Renal pelvis (tissue), 4 donors: ENCODE measurements around the gene POMT2. TPM values are rescaled to one million over a fixed set of nuclear protein-coding genes. Genes with fewer than 3 reads are reported as not detected.
A peak's percentile ranks its signal among the peaks of the same experiment; 100 is the strongest.
"Not testable (repeated sequence)": the region's sequence is repeated elsewhere in the genome, so short reads cannot be mapped to it uniquely, and the experiment has no call there.

Experiments
- DNase-seq: peaks from one replicate; pipeline ENCODE4 v3.0.0-alpha.2; 2013
- polyA plus RNA-seq, 3 donors: library from polyadenylated mRNA; unstranded; fragments of 120-200 nt; gene quantifications; one replicate each; pipeline ENCODE4 v1.2.1, GENCODE V29; 2013; ENCODE audit not compliant: insufficient read length in 3 of 3

Gene POMT2
- polyA plus RNA-seq, 3 donors = 36.6 to 54.2 (median 44.1) TPM

DNA sequence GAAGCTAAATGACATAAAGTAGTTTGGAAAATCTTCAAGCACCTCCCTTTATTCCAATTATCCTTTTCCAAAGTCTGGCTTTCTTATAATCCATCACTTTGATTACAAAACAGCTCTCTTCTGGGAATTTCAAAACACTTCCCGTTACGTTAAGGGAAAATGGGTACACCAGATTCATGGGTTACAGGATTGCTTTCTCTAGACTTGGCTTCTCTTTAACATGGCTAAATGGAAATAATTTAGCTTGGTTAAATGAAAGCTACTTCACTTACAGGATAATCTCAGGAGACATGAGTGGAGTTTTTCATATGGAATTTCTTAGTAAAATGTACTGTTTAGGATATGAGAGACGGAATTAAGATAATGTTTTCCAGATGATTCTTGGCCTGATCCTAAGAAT lies 14.9 kb upstream of the POMT2 start:
- no peak for DNase-seq

DNA sequence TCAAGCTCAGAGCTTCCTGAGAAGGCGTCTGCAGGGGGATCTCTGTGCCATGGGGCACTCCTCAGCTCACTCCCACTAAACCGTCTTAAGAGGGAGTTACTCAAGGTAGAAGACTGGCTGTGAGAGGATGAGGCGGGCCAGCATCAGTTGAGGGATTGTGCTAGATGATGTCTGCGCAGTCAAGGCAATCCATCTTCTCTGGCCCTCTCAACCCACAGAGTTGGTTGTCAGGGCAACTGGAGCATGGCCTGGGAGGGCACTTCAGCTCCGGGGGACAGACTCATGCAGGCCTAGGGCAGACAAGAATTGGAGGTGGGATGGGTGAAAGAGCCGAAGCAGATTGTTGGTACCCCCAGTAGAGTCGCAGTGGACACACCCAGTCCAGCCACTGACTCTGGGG lies 9.2 kb upstream of the POMT2 start:
- no peak for DNase-seq

- DNase-seq = no peak
These were observed 6.4 kb upstream of the POMT2 start for GRCh38 chr14:77327111-77327510.

GRCh38 chr14:77325746-77326094 lies 5.0 kb upstream of the POMT2 start:
- no peak for DNase-seq

- DNase-seq = no peak
These were observed 4.4 kb upstream of the POMT2 start for GRCh38 chr14:77324816-77325745.

GRCh38 chr14:77324289-77324688 lies 3.6 kb upstream of the POMT2 start:
- no peak for DNase-seq

DNA sequence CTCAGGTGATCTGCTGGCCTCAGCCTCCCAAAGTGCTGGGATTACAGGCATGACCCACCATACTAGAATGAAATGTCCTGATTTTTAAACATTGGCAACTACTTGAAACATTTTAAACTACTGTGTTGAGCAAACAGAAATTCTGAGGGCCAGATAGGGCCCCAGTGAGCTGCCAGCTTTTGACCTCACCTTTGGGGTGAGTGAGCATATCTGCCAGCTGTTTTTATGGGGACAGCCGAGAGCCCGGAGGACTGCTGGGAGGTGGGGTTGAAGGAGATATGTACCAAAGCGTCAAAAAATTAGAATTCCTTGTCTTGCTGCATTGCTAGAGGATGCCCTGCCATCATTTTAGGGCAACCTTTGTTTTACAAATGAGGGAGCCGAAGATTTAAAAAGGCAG lies 2.9 kb upstream of the POMT2 start:
- DNase-seq = no peak

- no peak for DNase-seq
These were observed 2.3 kb upstream of the POMT2 start for GRCh38 chr14:77322951-77323350.

DNA sequence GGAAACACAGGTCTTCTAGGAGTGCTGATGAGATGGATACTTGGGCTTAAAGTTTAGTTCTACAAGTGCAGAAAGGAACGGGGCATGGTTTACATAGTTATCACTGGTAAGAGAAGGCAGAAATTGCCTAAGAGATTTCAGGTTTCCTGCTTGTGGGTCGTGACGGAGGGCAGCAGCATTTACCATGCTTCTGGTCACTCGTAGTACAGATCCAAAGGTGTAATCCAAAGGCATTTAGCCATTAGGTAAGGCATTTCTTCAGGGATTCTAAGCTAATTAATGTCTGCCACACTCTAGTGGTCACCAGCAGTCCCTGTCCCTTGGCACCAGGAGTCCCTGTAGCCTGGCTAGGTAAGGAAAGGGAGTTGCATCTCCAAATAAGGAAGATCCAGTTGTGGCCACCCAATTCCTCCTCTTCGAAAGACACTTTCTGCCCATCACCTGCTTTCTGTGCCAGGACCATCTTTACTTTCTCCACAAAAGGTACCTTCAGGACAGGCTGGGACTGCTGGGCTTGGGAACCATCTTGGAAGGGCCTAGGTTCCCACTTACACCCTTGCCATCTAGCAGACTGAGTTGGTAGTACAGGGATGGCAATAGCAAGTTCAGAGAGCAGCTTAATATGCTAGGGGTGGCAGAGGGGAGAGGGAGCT lies 1.7 kb upstream of the POMT2 start:
- DNase-seq = no peak

DNA sequence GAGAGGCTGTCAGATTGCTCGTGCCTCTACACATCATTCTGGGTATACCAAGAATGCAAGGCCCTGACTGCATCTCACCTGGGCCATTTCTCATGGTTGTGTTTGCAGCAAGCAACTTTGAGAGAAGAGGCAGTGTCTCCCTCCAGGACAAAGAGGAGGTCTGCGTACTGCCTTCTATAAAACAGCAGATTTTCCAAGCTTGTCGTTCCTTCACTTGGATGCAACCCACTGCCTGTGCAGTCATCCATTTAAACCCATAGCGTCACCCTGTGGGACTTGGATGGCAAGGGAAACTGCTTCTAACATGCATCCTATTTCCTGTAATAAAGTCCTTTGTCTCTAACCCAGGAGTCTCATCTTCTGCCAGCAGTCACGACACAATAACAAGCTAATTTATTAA lies 1.3 kb downstream of the POMT2 start:
- no peak for DNase-seq

- not testable (repeated sequence) for DNase-seq
These were observed 1.9 kb downstream of the POMT2 start for GRCh38 chr14:77318756-77319155.

GRCh38 chr14:77318006-77318553 lies 2.6 kb downstream of the POMT2 start:
- no peak for DNase-seq

- DNase-seq = no peak
These were observed 3.8 kb downstream of the POMT2 start for GRCh38 chr14:77316872-77317301.

- no peak for DNase-seq
These were observed 4.5 kb downstream of the POMT2 start for GRCh38 chr14:77316195-77316505.

DNA sequence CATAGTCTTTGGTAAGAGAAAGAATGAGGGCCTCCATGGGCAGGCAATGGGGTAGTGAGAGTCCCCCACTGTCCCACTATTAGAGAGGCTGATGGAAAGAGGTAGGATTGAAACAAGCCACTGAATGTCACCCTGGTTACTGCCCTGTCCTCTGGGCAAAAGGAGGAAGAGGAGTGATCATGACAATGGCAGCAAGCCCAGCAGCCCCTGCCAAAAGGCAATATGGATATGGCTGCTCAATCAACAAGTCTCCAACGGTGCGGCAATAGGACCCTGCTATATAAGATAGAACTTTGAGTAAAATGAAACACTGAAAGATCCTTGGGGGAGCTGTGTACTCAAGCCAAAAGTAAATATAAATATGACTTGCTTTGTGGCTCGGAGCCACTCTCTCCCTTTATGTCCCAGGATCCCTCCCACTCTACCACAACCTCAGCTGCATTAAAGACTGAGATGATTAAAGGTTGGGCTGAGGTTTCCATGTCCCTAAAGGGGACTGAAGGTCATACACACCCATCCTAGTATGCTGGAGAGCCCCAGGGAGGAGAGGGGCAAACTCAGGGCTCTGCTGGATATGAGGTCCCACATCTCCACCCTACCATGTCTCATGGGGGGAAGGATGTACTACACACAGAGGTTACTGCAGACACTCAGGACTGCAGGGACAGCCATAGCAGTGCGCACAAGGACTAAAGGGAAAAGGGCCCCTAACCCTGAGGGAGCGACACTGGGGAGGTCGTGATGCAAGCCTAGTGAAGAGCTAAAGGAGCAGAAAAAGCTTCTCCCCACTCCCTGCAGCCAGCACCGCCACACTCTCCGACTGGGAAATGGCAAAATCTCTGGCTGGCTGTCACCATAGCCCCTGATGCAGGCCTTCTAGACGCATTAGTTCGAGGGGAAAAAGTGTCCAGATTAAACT lies 5.9 kb downstream of the POMT2 start:
- no peak for DNase-seq

DNA sequence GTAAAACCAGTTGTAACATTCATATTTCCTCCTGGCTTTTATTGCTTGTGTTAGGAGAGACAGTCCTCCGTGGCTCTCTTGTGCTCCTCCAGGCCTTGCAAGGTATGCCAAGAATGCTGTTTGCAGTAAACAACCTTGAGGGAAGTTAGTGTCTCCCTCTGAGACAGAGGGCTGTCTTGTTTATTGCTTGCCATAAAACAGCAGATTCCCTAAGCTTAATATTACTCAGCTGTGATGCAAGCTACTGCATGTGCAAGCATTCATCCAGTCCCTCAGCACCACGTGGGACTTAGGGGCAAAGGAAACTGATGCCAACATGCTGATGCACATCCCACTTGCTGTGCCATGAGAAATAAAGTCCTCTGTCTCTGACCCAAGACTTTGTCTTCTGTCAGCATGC lies 6.6 kb downstream of the POMT2 start:
- peak; percentile 61 for DNase-seq

DNA sequence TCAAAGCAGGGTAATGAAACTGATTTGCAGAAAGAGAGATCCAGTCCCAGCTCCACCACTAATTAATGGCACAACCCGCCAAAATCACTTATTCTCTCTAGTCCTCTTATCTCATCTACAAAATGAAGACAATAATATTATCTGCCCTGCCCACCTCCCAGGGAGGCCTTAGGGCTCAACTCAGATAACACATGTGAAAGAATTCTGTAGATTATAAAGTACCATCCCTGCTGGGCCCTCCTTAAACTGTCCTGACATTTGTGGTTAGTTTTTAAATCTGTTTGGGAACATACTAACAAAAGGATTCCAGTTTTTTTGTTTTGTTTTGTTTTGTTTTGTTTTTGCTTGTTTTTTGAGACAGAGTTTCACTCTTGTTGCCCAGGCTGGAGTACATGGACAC lies 7.3 kb downstream of the POMT2 start:
- DNase-seq = no peak

GRCh38 chr14:77311217-77311616 lies 9.5 kb downstream of the POMT2 start:
- DNase-seq = no peak

- no peak for DNase-seq
These were observed 10.7 kb downstream of the POMT2 start for GRCh38 chr14:77310026-77310425.

GRCh38 chr14:77309131-77309530 lies 11.6 kb downstream of the POMT2 start:
- no peak for DNase-seq

GRCh38 chr14:77306851-77307496 lies 13.7 kb downstream of the POMT2 start:
- no peak for DNase-seq

- DNase-seq = no peak
These were observed 14.3 kb downstream of the POMT2 start for GRCh38 chr14:77306416-77306815.
